IPS DF 19.7 (cell line): ENCODE measurements around the gene RCCD1.

Experiments used
- DNase-seq: peaks from one replicate; pipeline ENCODE4 v3.0.0-alpha.2; 2013; ENCODE audit warnings: low read depth, low spot score

The RCCD1 gene

DNA sequence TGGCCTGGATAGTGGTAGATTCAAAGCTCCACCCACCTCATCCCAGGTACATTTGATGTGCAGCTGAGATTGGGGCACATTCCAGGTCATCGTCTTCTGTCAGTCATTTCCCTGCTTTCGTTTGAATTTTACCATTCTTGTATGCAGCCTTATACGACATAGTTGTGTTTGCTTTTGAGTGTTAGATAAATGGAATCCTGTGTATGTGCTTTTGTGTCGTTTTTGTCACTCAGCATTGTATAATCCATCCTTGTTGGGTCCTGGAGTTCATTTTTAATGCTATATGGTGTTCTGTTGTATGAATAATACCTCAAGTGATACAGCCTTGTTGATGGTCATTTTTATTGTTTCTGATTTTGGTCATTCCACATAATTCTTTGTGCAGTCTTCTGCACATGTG, 7.3 kb downstream of the RCCD1 start:
- DNase-seq = no peak

GRCh38 chr15:90966262-90966661, 11.6 kb downstream of the RCCD1 start:
- no peak for DNase-seq

DNA sequence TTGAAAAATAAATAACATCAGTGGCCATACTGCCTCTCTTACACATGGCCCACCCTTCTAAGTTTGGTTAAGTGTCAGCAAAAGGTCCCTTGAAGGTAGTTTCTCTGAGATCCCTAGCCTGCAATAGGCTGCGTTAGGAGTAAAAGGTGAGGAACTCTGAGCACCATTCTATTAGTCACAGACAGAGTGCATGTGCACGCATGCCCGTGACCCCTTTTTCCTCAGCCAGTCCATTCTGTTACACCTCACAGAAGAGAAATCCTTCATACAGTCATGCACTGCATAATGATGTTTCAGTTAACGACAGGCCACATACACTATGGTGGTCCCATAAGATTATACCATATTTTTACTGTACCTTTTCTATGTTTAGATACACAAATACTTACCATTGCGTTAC, 12.5 kb downstream of the RCCD1 start:
- no peak for DNase-seq

- DNase-seq = no peak
Observed at GRCh38 chr15:90968434-90968833, 13.8 kb downstream of the RCCD1 start.

GRCh38 chr15:90970274-90970673, 15.6 kb downstream of the RCCD1 start:
- DNase-seq = no peak

DNA sequence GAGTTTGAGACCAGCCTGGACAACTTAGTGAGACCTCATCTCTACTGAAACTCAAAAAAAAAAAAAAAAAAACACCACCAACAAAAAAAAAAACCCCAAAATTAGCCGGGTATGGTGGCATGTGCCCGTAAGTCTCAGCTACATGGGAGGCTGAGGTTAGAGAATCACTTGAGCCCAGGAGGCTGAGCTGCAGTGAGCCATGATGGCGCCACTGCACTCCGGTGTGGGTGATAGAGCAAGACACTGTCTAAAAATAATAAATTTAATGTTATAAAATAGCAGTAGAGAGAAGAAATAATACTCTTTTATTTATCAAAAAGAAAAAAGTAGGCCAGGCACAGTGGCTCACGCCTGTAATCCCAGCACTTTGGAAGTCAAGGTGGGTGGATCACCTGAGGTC, 17.4 kb downstream of the RCCD1 start:
- no peak for DNase-seq

DNA sequence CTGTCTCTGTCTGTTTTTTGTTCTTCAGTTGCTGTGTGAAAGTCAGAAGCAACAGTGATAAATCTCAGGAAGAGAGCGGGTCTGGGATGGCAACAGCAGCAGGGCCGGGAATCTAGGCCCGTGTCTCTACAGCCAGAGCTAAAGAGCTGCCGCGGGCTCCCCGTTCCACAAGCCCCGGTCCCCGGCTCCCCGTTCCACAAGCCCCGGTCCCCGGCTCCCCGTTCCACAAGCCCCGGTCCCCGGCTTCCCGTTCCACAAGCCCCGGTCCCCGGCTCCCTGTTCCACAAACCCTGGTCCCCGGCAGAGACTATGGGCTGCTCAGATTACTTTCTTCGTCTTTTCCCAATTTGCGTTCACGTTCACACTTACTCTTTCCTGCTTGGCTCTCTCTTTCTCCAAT, 19.5 kb downstream of the RCCD1 start:
- no peak for DNase-seq

GRCh38 chr15:90979582-90979981, 24.9 kb downstream of the RCCD1 start:
- DNase-seq = no peak

DNA sequence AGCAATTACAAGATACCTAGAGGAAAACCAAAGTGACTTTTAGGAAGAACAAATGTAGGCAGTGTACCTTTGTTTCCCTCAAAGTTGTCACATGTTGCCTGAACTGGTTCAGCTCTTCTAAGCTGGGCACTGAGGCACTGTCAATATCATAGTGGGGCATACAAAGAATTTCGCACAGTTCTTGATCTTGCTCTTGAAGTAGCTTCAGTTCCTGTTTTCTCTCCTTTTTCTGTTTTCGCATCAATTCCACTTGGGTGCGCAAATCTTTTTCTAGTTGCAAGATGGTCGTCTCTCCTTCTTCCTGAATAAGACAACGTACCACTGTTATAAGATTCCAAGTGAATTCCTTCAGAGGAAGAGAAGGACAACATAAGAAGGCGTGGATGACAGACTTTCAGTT, 27.0 kb downstream of the RCCD1 start:
- no peak for DNase-seq

DNA sequence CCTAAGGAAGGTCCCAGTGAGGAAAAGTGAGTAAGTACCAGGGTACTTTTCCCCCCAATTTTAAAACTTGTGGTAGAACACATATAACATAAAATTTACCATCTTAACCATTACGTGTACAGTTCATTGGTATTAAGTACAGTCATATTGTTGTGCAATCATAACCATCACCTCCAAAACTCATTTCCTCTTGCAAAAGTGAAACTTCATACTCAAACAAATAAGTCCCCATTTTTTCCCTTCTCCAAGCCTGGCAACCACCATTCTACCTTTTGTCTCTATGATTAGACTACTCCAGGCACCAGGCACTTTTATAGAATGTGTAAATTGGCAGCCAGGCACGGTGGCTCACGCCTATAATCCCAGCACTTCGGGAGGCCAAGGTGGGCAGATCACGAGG, 27.5 kb downstream of the RCCD1 start:
- DNase-seq = no peak

- no peak for DNase-seq
Observed at GRCh38 chr15:90986790-90987507, 32.3 kb downstream of the RCCD1 start.

DNA sequence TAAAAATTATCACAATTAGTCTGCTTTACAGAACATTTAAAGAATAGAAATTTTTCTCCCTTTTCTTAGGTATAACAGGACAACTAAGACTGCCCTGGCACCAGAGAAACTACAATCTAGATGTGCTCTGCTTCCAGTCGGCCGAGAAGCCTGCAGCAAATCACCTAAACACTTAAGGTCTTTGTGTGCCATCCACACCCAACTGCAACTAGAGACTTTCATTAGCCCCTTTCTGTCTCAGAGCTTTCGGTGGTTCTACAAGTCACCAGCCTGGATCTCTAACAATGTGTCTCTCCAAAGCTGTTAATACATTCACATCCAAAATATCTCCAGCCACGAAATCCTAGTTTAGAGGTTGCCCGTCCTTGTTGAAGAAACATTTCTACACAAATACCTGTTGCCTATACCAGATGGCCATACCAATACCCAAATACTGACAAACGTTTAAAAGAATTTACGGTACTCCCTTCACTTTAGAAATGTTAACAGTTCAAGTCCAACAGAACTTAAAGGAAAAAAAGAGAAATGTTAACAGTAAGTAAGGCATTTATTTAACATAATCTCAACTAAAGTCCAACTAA, 33.0 kb downstream of the RCCD1 start:
- DNase-seq = no peak

- no peak for DNase-seq
Observed at GRCh38 chr15:90988296-90988695, 33.6 kb downstream of the RCCD1 start.

GRCh38 chr15:90989040-90989768, 34.5 kb downstream of the RCCD1 start:
- DNase-seq = no peak

GRCh38 chr15:90990446-90990845, 35.8 kb downstream of the RCCD1 start:
- no peak for DNase-seq

- DNase-seq = no peak
Observed at GRCh38 chr15:90991587-90992285, 37.1 kb downstream of the RCCD1 start.

DNA sequence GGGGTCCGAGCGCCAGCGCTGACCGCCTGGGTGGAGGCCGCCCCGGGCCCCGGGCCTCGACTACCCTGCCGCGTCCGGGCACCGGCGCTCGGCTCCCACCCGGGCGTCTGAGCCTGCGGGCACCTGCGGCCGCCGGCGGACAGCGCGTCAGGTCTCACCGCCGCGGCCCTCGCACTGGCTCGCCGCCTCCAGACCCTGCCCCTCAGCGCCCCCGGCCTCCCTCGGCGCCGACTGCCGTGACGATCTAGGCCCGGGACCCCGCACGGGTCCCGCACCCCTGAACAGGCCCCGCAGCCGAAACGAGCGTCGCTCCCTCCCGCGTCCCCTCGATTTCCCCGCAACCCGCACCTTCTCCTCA, 39.4 kb downstream of the RCCD1 start:
- no peak for DNase-seq

DNA sequence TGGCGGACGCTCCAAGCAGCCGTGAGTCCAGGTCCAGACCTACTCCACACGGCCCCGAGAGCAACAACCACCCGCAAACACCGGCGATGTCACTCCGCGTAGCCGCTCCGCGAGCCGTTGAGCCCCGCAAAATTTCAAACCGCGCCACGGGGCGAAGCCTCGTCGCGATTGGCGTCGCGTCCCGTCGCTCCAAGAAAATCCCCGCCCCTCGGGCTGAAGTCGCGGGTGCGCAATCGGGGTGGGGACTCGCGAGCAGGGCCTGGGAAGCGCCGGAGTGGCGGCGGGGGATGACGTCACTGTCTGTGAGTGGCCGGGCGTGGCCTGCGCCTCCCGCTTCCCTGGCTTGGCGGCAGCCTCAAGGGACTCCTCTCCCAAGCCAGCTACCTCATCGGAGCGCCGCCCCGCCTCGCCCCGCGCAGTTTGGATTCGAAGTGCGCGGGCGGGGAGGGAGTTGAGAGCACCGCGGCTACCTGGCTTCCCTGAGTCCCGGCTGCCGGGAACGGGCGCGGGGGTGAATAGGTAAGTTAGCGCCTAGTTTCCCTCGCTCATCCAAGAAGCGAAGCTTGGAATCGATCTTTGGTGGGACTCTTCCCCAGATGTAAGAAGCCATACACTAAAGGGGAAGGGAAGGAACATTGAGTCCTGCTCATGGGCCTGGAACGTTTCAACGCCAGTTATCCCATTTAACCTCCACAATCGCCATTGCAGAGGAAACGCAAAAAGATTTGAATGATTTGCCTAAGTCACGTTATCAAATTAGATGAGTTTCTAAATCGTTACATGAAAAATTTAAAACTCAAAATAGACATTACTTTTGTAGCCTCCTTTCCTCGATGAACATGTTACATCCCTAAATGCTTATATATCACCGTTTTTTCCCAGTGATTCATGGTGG, 40.0 kb downstream of the RCCD1 start, which contains the start of gene PRC1:
Gene PRC1, minus strand, starts transcription at position 119 of the 895 bp plus-strand sequence. Its CDS starts 118 bp downstream, at position 1.
- peak; percentile 81 for DNase-seq

DNA sequence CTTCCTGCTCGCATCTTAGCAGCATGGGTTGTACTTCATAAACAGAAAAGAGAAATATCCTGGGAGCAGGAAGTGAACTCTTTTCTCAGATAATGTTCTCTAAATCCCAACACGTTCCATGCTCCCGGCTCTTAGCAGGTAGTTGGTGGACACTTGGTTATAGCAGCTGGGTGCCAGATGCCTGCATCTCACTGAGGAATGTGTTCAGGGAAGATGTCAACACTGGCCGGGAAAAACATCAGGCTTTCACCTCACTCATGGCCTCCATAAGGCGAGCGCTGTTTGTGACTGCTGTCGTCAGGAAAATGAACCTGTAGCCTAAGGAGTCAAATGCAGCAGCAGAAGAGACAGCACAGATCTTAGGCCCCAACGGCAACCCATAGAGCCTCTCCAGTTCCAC, 44.1 kb downstream of the RCCD1 start:
- no peak for DNase-seq

DNA sequence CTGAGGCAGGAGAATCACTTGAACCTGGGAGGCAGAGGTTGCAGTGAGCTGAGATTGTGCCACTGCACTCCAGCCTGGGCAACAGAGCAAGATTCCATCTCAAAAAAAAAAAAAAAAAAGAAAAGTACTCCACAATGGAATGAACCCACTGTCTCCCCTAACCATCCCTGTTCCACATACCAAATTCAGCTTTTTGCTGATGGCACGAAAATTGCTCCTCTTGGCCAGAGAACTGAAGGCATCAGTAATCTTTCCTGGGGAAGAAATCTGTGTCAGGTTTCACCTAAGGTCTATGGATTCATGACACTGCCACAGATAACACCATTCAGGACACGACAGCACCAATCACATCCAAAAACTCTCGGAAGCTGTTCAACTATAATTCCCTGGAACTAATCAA, 46.5 kb downstream of the RCCD1 start:
- DNase-seq = no peak

DNA sequence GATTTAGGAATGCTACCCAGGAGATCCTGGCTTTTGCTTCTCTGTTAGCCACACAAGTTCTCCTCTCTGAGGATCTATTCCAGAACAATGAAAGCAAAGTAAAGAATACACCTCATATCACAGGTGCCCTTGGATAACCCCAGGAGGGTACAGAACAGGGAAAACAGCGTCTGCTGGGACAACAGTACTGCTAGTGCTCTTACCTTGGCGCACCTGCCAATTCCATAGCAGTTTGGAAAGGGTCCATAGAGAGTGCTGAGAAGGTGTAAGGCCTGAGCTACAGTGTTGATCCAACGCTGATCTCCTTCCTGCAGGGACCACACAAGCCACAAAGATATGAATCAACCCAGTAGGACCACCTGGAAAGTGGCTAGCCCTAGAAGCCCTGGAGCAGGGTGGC, 52.6 kb downstream of the RCCD1 start:
- no peak for DNase-seq
